Endothelial cell (in vitro differentiated cells): ENCODE data around the gene COL15A1. TPM values are rescaled to one million over a fixed set of nuclear protein-coding genes. Genes with fewer than 3 reads are reported as not detected.

Experiments
- DNase-seq: peaks from one replicate; pipeline ENCODE4 v3.0.0; 2021; ENCODE audit warnings: low spot score
- H3K27ac Mint-ChIP-seq: one replicate; pipeline ENCODE4 v1.8.0; 2021; ENCODE audit warnings: mixed read lengths, inconsistent platforms; ENCODE audit not compliant: unreplicated experiment
- H3K27me3 Mint-ChIP-seq: one replicate; pipeline ENCODE4 v1.8.0; 2021; ENCODE audit warnings: mild to moderate bottlenecking, moderate library complexity, mixed read lengths, inconsistent platforms; ENCODE audit not compliant: unreplicated experiment
- H3K36me3 Mint-ChIP-seq: one replicate; pipeline ENCODE4 v1.8.0; 2021; ENCODE audit warnings: mild to moderate bottlenecking, low read depth, mixed read lengths, inconsistent platforms; ENCODE audit not compliant: unreplicated experiment
- H3K4me1 Mint-ChIP-seq: one replicate; pipeline ENCODE4 v1.8.0; 2021; ENCODE audit warnings: mild to moderate bottlenecking, mixed read lengths, inconsistent platforms; ENCODE audit not compliant: unreplicated experiment
- H3K4me3 Mint-ChIP-seq: one replicate; pipeline ENCODE4 v1.8.0; 2021; ENCODE audit warnings: mild to moderate bottlenecking, mixed read lengths, inconsistent platforms; ENCODE audit not compliant: unreplicated experiment
- H3K9me3 Mint-ChIP-seq: one replicate; pipeline ENCODE4 v1.8.0; 2021; ENCODE audit warnings: mixed read lengths, inconsistent platforms; ENCODE audit not compliant: unreplicated experiment
- CTCF ChIP-seq: fragments of 200-600 bp; sonication (generic); IDR thresholded peaks from one replicate; pipeline ENCODE4 v1.5.0; 2021; ENCODE audit warnings: antibody characterized with exemption; ENCODE audit not compliant: unreplicated experiment
- total RNA-seq: library from RNA; stranded (reverse); fragmentation: NEBNext Ultra II Directional; extraction: Animal tissue kit (Norgen Biotek cat#: 25700); gene quantifications from one replicate; pipeline ENCODE4 v1.2.1, GENCODE V29; 2021; ENCODE audit not compliant: unreplicated experiment

COL15A1 gene
- total RNA-seq, 1 donor from 2014 or later = 24.0 TPM

DNA sequence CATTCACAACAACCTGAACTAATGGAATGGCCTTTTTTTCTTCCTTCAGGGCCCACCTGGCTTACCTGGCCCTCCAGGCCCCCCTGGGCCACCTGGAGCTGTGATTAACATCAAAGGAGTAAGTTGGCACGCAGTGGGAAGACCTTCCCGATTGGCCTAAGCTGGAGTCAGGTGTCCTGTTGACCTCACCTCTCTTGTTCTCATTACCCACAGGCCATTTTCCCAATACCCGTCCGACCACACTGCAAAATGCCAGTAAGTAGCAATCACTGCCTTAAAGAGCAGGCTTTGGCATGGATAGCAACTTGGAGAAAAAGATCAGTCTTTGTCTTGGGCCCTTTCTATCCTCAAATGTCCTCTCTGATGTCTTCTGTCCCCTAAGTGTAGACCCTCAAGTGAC, 105.9 kb downstream of the COL15A1 start:
- H3K27me3 Mint-ChIP-seq = peaks cover 2% of the 10 kb centered on the region
- H3K9me3 Mint-ChIP-seq = no peaks in the 10 kb centered on the region
- peaks cover 25% of the 10 kb centered on the region for H3K36me3 Mint-ChIP-seq
- DNase-seq = no peak
- no peak overlapping the region for H3K27ac Mint-ChIP-seq
- H3K4me1 Mint-ChIP-seq = no peaks in the 10 kb centered on the region
- H3K4me3 Mint-ChIP-seq = no peak overlapping the region
- no peak for TF ChIP-seq CTCF

GRCh38 chr9:99050292-99050911, 106.7 kb downstream of the COL15A1 start:
- Mint-ChIP-seq H3K4me3 (no peak overlapping the region), H3K9me3 (no peaks in the 10 kb centered on the region), H3K27me3 (peaks cover 2% of the 10 kb centered on the region), H3K4me1 (no peaks in the 10 kb centered on the region), H3K36me3 (peaks cover 21% of the 10 kb centered on the region), H3K27ac (no peak overlapping the region)
- DNase-seq = no peak
- no peak for TF ChIP-seq CTCF

DNA sequence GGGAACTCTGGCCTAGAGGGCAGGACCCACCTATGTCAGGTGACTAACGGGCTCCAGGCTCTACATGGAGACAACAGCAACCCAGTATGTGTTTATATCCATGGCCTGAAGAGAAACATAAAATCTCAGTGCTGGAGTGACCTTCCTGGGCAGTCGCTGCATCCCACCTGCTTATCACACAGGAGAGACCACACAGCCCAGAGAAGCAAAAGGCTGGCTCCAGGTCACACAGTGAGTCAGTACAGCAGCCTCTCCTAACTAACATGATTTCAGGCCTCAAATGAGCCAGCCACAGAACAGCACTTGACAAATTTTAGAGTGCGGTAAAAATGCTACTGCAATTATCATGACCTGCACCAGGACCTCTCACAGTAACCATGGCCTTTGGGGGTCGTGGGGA, 107.2 kb downstream of the COL15A1 start:
- TF ChIP-seq CTCF = no peak
- no peak overlapping the region for H3K27ac Mint-ChIP-seq
- no peak overlapping the region for H3K4me3 Mint-ChIP-seq
- H3K9me3 Mint-ChIP-seq = no peaks in the 10 kb centered on the region
- peaks cover 2% of the 10 kb centered on the region for H3K27me3 Mint-ChIP-seq
- H3K36me3 Mint-ChIP-seq = peaks cover 21% of the 10 kb centered on the region
- no peaks in the 10 kb centered on the region for H3K4me1 Mint-ChIP-seq
- DNase-seq = no peak

DNA sequence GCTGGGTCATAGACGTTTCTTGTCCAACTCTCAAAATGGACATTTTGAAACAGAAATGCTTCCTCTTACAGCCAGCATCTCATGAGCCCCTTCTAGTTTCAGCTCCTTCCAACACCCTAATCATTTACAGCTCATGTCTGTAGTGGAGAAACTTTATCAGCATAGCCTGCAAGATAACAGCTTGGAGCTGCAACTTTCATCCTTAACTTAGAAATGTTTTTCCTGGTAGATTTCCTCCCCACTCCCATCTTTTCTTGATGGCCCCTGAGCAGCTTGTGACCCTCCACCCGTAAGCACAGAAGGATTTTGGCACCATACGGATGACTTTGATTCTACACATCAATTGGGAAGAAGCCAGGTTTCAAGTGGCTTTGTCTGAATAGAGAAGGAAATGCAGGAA, 107.7 kb downstream of the COL15A1 start:
- Mint-ChIP-seq H3K27ac (no peak overlapping the region), H3K9me3 (no peaks in the 10 kb centered on the region), H3K4me1 (no peaks in the 10 kb centered on the region), H3K36me3 (peaks cover 22% of the 10 kb centered on the region), H3K4me3 (no peak overlapping the region), H3K27me3 (peaks cover 2% of the 10 kb centered on the region)
- TF ChIP-seq CTCF = no peak
- DNase-seq = no peak

DNA sequence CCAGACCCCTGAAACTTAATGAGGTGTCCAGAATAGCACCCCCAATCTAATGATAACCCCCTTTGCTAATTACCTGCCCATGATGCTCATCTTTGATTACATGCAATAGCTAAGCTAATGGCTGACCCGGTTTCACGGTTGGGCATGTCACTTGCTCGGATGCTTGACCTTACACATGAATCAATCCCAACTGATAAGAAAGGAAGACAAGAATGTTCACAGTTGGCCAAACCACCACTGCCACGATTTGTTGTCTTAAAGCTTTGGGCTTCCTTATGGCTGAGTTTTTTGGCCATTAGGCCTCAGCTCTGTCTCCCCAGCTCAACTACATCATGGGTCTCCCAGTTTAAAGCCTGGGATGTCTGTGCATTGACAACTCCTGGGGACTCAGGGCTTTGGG, 108.1 kb downstream of the COL15A1 start:
- Mint-ChIP-seq H3K27me3 (peaks cover 2% of the 10 kb centered on the region), H3K36me3 (peaks cover 22% of the 10 kb centered on the region), H3K9me3 (no peaks in the 10 kb centered on the region), H3K4me3 (no peak overlapping the region), H3K27ac (no peak overlapping the region), H3K4me1 (no peaks in the 10 kb centered on the region)
- no peak for TF ChIP-seq CTCF
- DNase-seq = no peak
